Activated CD4-positive, alpha-beta T cell treated with anti-CD3 and anti-CD28 coated beads, Interleukin-10, Interleukin-2, amounts not matched to agents 100 ng/mL and 50 ng/mL, durations not matched to agents 16 hours and 8 hours (primary cell): ENCODE measurements around the gene SPIRE1.
A peak's percentile ranks its signal among the peaks of the same experiment; 100 is the strongest.

Experiments used
- DNase-seq: peaks from one replicate; pipeline ENCODE4 v3.0.0-alpha.2; 2020

SPIRE1 gene

DNA sequence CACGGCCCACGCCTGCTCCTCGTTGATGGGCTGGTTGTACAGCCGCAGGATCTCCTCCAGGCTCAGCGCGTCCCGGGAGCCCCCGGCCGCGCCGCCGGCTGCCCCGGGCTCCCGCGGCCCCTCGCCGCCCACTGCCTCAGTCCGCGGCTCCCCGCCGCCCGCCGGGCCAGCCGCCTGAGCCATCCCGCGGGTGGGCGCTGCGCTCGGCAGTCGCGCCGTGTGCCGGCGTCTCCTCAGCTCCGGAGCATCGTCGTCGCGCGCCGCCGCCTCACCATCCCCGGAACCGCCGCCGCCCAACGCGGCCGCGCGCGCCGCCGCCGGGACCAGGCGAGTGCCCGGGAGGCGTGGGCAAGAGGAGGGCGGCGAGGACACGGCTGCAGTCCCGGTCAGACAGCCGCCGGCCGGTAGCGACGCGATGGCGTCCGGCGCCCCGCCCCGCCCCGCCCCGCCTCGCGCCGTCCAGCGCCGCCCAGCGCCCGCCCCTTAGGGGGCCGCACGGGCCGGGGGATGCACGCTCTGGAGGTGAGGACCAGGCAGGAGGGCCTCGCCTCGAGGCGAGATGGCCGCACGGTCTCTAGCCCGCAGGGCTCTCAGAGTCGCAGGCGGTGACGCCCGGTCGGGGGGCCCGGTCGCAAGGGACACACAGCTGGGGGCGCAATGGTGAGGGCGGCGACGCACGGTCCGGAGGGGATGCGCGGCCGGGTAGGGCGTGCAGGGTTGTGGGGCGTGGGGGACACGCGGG is at the start of gene SPIRE1:
SPIRE1 (minus strand) TSS at position 424 of the 742 bp plus-strand sequence; CDS start at position 183, 241 bp downstream.
- DNase-seq, result peak; percentile 44

DNA sequence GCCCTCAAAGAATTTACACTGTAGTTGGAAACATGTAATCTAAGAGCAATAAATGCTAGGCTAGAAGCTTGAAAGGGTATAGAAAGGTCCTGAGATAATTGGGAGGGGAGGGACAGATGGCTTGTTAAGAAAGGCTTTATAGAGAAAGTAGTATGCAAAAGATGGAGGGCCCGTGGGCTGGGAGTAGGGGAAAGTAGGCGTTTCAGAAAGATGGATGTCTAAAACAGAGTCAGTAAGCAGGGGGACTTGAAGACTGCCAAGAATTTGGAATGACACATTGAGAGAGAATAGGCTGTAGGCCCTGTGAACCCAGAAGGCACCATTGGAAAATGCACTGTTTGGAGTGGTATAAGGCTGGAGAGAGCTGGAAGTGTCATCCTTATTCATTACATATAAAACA is 45.8 kb upstream of the SPIRE1 start:
- peak; percentile 22 for DNase-seq

DNA sequence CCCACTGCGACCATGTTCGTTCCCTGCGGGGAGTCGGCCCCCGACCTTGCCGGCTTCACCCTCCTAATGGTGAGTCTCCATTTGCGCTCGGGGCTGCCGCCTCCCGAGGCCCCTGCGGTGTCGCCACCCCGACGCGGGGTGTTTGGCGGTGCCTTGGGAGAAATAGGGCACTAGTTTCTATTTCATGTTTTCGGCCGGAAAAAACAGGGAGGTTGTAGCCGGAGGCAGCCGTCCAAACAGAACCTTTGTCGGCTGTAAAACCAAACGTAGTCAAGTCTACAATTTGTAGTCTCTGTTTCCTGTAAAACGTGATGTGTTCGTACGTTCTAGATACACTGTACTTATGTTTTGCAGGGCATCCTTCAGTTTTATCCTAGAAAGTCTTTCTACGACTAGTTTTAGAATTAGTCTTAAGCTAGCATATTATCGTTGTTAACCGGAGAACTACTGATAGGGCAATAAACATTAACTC is 45.2 kb upstream of the SPIRE1 start:
- no peak for DNase-seq

DNA sequence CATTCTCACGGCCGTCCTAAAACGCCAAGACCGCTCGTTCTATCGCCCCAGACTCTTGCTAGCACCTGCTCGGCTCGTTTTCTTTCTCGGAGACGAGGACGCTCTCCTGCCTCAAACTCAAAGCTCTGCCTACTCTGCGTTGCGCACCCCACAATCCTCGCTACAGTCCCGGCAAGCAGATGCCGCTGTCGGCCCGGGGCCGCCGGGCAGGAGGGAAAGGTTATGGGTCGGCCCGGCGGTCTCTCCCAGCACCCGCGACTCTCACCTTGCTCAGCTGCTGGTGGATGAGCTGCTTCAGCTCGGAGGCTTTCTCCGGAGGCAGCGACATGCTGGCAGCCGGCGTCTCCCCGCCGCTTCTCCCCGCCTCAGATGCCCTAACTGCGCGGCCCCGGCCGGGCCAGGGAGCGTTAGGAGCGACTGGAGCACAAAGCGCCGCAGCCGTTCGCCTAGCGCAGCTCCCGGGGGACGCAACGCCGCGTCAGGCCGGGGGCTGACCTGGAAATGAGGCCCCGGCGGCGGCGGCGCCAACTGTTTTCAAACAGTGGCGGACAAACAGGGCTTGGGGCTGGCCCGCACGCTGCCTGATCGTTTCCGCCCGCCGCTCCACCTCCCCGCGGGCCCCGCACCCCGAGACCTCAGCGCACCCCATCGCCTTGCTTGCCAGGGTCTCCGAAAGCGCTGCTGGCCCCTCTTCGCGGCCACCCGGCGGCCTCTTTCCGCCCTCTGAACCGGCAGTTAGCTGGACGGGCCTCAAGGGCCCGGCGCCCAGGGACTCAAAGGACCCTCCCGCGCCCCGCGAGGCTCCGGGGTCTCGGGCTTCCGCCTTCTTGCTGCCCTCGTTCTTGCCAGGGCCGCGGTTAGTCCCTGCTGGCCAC is 44.6 kb upstream of the SPIRE1 start, which contains the start of the genes CEP76 and PSMG2:
CEP76 (minus strand) TSS at position 503 of the 875 bp plus-strand sequence; CDS start at position 328, 175 bp downstream.
PSMG2 (plus strand) TSS at position 822 of the 875 bp plus-strand sequence. CDS start 66 bp downstream, outside the sequence.
- peak; percentile 92 for DNase-seq

DNA sequence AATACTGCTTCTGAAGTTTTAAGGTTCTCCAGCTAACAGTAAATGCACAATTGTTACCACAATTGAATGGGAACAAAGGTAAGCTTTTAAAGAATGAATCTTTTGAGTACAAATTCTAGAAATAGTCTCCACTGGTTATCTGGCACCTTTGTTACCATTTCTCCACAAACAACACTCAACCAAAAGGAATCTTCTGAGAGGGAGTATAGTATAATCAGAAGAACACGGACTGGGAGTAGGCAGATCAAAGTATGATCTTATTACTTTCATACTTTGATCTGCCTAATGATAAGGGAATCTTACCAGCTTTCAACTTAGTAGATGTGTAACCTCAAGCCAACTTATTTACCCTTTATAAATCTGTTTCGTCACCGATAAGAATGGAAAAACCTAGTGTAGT is 43.3 kb upstream of the SPIRE1 start:
- DNase-seq, result no peak

DNA sequence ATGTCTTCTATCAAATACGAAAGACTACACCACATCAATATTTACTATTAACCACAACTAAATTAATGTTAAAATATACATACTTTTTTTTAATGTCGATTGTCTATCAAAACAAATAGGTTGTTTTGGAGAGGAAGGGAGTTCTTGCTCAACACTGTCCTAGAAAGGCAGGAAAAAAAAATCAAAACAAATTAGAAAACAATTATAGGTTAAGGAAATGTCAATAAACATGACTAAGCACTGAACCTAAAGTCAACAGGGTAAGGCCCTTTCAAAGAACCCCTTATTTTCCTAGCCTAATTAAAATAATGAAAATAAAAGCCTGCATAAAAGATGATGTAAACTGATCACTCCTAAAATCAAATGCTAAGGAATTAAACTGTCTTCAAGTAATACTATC is 41.8 kb upstream of the SPIRE1 start:
- no peak for DNase-seq

DNA sequence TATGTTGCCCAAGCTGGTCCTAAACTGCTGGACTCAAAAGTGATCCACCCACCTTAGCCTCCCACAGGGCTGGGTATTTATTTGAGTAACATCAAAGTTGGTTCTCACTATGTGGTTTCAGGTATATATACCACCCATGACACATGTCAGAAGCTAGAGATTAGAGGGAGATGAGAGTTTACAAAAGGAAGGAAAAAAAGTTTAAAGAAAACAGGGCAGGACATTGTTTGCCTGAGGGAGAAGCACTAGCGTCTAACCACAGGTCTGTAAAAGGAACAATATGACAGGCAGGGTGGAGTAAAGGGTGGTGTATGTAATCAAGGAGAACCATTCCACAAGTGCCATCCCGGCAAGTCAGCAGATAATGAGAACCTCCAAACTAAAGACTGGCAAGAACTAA is 36.1 kb upstream of the SPIRE1 start:
- peak; percentile 53 for DNase-seq

DNA sequence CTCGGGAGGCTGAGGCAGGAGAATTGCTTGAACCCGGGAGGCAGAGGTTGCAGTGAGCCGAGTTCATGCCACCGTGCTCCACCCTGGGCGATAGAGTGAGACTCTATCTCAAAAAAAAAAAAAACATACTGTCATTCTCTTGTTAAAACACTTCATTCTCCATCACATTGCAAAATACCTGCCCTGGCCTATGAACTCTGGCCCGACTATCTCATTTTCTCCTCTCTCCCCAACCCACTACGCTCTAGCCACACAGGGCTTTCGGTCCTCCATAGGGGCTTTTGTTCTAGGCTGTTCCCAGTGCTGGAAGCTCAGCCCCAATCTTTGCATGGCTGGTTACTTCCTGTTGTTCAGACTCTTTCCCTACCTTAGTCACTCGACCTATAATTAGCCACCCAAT is 34.3 kb upstream of the SPIRE1 start:
- no peak for DNase-seq

DNA sequence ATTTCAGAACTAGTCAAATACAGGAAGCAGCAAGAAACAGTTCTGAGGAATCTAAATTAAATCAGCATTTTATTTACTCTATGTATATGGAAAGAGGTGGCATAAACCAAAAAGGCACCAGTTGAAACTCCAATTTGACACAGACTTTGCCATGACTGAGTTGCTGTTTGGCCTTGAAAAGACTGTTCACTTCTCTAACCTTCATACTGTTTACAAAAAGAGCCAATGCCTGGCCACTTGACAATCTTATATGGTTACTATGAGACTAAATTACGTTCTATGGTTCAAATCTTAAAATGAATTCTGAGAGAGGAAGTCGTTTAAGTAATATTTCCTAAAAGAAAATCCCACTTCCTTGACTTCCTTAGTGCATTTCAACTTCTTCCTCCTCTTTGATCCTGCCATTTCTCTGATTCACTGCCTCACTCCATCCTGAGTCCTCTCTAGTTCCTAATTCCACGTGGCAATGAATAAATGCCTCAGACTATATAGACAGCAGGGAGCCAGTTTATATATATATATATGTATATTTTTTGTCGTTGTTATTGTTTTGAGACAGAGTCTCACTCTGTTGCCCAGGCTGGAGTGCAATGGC is 31.4 kb upstream of the SPIRE1 start:
- no peak for DNase-seq

DNA sequence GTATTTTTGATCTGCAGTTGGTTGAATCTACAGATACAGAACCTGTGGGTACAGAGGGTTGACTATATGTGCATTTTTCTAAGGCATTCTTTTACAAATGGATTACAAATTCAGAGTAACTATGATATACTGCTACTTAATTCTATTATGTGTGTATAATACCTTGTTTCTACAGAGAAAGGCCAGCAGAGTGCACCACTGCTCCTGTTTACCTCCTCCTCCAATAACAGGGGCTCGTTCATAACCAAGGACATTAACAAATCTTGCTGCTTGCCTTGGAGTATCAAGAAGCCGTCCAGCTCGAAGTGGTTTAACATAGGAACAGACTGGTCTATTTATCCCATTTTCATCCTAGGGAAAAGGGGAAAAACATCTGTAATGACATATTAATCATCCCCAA is 28.2 kb upstream of the SPIRE1 start:
- peak; percentile 16 for DNase-seq

DNA sequence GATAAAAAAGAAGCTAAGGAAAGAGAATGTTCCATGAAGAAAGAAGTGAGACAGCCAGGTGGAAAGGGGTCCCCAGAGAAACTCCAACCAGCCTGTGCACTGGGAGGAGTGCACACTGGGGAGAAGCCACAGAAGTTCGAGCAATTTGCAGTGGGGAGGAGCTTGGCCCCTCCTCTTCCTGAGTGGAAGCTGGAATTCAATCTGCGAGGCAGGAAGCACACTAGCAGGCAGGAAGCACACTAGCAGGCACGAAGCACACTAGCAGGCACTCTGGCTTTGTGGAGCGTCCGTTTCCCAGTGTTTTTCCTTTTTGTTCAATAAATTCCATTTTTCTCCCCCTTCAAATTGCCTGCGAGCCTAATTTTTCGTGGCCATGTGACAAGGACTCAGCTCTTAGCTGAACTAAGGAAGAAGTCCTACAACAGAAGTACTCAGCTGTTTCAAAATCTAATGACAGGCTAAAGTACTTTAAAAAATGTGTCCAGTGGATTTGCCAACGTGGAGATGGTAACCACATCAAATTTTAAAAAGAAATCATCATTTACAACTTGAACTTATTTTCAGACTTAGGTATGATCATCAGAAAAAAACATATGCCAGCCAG is 21.4 kb upstream of the SPIRE1 start:
- DNase-seq, result no peak

DNA sequence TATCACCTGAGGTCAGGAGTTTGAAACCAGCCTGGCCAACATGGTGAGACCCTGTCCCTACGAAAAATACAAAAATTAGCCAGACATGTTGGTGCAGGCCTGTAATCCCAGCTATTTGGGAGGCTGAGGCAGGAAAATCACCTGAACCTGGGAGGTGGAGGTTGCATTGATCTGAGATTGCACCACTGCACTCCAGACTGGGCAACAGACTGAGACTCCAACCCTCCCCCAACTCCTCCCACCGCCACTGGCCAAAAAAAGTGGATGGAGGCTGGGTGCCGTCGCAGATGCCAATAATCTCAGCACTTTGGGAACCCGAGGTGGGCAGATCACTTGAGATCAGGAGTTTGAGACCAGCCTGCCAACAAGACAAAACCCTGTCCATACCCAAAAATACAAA is 10.1 kb upstream of the SPIRE1 start:
- DNase-seq, result no peak

DNA sequence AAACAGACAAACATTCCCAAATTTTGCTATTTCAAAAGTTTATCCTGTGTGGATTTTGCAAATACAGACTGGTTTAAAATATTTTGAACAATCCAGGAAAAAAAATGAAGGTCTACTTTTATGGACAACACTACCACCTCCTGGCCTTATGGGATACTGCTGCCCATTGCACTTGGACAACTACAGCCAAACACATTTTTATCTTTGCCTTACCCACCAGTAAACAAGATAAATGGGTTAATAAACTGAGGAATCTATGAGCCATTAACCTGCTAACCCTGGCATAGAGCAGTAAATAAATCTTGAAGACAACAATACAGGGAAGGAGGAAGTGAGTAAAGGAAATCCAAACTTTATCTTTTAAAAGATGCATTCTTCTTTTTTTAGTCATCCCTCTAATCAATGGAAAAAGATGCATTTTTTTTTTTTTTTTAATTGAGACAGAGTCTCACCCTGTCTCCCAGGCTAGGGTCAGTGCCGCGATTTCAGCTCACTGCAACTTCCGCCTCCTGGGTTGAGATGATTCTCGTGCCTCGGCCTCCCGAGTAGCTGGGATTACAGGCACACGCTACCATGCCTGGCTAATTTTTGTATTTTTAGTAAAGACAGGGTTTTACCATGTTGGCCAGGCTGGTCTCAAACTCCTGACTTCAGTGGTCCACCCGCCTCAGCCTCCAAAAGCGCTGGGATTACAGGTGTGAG is 2.1 kb upstream of the SPIRE1 start:
- DNase-seq, result peak; percentile 55

DNA sequence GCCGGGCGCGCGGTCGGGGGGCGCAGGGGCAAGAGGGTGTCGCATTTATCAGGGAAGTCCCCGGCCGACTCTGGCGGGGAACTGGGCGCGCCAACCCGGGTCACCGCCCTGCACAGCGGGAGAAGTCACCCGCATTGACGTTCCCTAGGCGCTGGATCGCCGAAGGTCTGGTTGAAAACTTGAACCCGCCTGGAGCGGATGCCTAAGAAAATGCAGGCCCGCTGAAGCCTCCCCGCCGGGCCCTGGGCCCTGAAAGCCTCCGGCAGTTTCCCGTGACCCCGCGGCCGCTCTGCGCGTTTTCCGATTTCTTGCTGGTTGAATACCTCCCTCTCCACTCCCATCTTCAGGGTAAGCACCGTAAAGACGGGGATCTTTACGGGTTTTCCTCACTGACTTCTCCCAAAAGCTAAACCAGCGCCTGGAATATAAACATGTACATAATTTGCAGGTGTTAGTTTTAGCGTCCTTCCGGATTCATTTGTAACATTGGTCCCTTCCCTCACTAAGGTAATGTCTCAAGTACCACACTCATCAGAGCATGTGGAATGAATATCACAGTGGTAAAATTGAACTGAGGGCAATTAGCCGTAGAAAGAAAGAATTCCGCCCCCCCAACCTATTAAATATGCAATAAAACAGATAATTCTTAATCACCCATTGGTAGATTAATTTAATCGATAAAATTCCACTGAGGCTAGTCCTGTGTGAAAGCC is 675 bp upstream of the SPIRE1 start:
- peak; percentile 18 for DNase-seq

DNA sequence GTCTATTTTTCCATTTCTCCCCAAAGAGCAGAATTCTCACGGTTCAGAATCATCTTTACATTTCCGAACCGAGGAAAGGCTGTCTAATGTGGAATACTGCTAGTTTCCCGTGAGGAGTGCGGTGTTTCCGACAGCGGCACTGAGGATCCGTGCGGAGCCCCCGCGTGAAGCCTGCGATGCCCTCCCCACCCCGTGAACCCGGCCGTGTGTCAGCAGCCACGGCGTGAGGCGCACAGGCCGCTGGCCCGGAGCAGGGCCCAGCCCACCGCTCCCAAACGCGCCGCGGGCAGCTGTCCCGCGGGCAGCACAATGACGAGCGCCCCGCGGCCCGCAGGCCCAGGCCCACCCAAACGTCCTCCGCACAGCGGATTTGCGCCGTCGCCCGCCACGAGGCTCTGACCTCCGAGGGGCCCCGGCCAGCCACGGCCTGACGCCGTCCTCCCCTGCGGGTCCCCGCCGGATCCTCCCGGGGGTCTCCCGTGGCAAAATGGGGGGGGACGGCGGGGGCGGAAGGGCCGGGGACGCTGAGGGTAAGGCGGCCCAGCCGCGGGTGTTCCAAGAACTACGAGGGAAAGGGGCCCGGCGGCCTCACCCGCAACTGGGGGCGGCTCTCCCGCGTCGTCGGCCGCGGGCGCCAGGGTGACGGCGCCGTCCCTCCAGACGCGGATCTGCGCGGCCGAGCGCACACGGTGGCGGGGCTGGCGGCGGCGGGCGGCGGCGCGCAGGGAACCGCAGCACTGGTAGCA is 796 bp downstream of the SPIRE1 start:
- peak; percentile 30 for DNase-seq

DNA sequence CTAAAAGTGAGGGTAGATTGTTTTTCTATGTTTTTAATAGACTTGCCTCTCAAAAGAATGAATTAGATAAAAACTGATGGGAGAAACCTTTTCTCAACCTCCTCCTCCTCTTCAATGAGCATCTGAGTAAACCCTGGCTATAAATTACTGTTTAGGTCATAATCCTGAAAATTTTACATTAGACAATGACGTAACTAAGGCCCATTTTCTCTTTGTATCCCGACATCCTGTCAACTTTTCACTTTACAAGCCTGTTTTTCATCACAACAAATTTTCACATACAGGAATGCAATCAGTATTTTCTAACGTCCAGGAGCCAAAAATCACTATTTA is 1.3 kb downstream of the SPIRE1 start:
- DNase-seq, result no peak

DNA sequence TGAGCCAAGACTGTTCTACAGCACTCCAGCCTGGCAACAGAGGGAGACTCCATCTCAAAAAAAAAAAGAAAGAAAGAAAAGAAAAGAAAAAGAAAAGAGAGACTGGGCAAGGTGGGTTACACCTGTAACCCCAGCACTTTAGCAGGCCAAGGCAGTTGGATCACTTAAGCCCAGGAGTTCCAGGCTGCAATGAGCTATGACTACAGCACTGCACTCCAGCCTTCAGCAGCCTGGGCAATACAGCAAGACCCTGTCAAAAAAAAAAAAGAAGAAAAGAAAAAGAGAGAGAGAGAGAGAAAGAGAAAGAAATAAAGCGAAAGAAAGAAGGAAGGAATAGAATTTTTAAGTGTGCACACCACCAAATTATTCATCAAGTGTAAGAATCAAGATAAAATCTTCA is 2.9 kb downstream of the SPIRE1 start:
- DNase-seq, result no peak

DNA sequence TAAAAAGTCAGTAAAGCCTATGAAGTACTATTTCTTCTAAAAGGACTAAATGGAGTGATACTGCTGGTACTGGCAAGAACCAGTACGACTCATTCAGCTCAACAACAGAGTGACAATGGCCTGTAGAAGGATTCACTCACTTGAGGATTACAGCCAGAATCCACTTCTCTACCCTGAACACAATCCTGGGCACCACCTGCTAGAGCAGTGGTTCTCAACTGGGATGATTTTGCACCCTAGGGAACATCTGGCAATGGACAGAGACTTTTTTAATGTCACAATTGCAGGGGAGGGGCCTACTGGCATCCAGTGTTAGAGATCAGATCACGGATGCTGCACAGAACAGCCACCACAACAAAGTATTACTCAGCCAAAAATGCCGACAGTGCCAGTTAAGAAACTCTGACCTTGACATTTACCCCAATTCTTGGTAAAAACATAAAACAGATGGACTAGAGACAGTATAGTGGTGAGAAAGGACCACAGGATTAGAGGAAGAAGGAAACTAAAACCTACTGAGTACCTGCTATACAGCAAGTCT is 5.0 kb downstream of the SPIRE1 start:
- peak; percentile 63 for DNase-seq

DNA sequence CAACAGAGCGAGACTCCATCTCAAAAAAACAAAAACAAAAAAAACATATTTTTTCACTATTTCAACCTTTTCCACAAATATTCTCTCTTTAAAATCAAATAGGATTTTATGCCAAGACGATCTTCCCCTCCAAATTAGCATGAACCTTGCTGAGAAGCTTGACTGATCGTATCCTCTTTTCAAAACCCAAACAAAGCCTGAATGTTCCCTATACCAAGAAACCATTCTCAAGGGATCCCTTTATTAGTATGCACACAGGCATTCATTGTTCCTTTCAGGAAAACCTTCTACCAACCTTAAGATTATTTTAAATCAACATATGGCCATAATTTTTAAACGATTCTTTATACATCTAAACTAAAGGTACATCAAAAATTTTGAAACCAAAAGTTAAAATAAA is 6.3 kb downstream of the SPIRE1 start:
- DNase-seq, result no peak

DNA sequence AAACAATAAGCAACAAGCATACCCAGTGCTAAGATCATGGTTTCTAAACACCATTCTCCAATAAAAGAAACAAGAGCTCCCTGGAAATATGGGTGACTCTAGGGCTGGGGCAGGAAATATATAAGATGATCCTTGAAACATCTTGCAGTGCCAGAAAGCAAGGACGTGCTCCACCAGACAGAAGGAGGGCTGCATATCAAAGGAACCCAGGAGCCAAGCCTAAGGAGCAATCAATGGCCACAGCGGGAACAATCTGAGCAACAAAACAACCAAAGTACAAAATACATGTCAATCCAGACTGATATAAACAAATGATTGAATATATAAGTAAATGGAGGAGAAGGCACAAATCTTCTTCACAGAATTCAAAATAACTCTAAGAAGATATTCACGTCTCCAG is 10.1 kb downstream of the SPIRE1 start:
- no peak for DNase-seq

DNA sequence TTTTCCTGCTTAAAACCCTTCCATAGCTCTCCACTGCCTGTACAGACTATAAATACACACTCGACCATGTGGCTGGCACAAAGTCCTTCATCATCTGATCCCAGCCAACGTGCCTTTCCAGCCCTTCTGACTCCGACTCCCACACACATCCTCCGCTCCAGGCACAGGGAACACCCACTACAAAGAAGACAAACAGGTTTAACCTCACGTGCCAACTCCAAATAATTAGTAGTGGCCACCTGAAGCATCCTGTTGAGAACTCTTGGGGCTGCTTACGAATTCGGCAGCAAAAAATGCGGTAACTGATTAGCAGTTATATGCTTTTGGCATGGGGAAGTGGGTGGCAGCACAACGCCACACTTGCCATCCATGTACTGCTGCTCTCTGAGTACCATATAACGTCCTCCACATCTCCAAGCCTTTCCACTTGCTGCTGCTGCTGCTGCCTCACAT is 12.1 kb downstream of the SPIRE1 start:
- no peak for DNase-seq
